RCC 7860 (cell line): ENCODE data around the gene LIG1.

Experiments
- DNase-seq: peaks from one replicate; pipeline ENCODE4 v3.0.0-alpha.2; 2015; ENCODE audit warnings: low spot score
- FAIRE-seq: peaks from 2 replicates; lab custom pipeline; 2012; peaks lifted over from hg19 to GRCh38; lab: Jason Lieb, UNC

Gene LIG1

GRCh38 chr19:48169939-48170803, at the start of gene LIG1, which contains the start of gene ZSWIM9:
Gene LIG1 (minus strand): TSS chr19:48170344. CDS start chr19:48165566, 4,778 bp downstream.
Gene ZSWIM9 (plus strand): TSS chr19:48170680. CDS start chr19:48171803, 1,123 bp downstream.
- DNase-seq (peak; percentile 83), FAIRE-seq (no peak)

DNA sequence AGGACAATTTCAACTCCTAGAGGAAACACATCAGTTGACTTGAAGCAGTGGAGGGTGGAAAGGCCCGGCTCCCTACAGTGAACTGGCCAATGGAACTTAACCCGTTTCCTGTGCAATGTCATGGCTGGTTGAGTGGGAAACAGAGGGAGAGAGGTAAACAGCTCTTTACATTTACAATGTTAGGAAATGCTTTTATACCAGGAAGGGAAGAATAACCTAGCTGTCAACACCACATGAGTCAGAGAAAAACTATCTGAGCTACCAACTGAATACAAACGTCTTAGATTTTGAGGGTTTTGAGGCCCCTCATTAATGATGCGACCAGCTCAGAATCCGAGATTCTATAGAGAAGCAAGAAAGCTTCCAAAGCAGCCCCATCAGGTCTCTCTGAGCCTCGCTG, 48.9 kb upstream of the LIG1 start:
- DNase-seq (peak; percentile 16), FAIRE-seq (no peak)

DNA sequence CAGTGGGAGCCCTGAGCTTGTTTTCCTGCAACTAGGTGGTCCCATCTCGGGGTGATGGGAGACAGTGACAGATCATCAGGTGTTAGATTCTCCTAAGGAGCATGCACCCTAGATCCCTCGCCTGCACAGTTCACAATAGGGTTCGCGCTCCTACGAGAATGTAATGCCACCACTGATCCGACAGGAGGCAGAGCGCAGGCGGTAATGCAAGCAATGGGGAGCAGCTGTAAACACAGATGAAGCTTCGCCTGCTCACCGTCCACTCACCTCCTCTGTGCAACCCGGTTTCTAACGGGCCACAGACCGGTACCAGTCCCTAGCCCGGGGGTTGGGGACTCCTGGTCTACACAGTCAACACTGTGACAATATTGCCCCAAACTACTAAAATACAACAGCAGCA, 46.8 kb upstream of the LIG1 start:
- DNase-seq: no peak
- no peak for FAIRE-seq

DNA sequence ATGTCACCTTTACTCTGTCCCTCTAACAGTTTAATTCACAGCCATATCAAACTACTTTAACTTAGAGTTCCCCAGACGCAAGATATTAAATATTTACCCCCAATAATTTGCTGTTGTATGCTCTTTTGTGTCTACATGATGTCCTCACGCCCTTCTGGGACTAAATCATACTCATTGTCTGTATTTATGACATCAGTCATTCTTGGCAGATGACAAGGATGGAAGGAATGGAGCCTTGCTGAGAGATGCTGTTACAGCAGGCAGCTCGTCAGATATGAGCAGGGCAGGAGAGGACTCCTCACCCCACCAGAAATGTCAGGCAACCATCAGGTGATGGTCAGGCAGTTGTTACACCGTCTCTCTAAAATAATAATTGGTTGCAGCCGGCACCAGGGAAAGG, 43.8 kb upstream of the LIG1 start:
- DNase-seq (no peak), FAIRE-seq (no peak)

- DNase-seq (no peak), FAIRE-seq (no peak)
Observed at GRCh38 chr19:48210005-48210404, 39.9 kb upstream of the LIG1 start.

DNA sequence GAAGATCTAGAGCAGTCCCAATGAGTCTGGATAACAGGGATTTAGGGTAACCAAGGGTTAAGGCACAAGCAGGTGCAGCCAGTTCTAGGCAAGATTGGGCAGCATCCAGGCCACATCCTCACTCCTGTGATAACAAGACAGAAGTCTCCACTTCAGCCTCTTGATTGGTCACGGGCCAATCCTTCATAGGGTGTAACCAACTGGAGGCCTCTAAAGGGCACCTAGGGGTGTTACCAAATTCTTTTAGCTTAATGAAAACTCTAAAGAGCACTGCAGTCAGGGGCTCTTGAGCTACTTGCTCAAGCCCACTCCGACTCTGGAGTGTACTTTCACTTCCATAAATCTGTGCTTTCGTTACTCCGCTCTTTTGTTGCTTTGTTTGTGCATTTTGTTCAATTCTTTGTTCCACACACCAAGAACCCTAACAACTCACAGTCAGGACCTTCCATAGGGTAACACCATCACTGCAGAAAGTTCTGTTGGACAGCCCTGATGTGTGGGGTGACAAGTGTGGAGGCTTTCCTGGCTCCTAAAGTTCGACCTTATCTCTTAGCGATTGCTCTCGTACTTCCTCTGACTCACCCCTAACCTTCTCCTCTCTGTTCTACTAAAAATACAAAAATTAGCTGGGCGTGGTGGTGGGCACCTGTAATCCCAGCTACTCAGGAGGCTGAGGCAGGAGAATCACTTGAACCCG, 36.4 kb upstream of the LIG1 start:
- FAIRE-seq (no peak), DNase-seq (no peak)

- DNase-seq (peak; percentile 91), FAIRE-seq (peak; percentile 88)
Observed at GRCh38 chr19:48203794-48204628, 33.9 kb upstream of the LIG1 start.

GRCh38 chr19:48203222-48203793, 33.2 kb upstream of the LIG1 start:
- FAIRE-seq: no peak
- DNase-seq: peak; percentile 6

DNA sequence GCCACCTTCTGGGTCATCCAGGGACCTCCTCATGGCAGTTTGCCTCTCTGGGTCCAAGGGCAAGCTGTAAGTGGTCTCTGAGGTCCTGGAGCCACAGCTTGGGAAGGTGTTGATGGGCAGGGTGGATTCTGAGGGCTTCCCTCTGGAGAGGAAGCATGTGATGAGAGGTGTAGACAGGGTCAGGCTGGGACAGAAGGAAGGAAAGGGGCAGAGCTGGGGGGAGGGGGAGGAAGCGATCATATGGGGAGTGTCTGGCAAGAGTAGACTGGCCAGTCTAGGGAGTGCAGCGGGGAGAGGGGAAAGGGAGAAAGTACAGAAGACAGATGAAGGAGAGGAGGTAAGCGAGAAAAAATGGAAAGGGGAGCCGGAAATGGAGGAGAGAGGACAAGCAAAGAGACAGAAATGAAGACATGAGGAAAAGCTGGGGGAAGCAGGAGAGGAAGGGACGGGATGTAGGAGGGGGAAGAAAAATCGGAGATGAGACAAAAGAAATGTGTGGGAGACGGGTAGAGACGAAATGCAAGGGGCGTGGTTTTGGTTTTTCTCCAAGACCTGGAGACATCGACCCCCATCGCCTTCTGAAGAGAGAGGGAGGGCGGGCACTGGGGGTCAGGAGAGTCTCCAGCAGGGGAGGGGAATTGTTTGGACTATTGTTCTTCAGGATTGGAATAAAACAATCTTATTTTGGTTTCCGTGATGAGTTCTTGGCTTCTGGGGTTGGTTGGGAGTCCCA, 27.0 kb upstream of the LIG1 start:
- DNase-seq (no peak), FAIRE-seq (no peak)

GRCh38 chr19:48196321-48196763, 26.2 kb upstream of the LIG1 start:
- DNase-seq: no peak
- FAIRE-seq: no peak

DNA sequence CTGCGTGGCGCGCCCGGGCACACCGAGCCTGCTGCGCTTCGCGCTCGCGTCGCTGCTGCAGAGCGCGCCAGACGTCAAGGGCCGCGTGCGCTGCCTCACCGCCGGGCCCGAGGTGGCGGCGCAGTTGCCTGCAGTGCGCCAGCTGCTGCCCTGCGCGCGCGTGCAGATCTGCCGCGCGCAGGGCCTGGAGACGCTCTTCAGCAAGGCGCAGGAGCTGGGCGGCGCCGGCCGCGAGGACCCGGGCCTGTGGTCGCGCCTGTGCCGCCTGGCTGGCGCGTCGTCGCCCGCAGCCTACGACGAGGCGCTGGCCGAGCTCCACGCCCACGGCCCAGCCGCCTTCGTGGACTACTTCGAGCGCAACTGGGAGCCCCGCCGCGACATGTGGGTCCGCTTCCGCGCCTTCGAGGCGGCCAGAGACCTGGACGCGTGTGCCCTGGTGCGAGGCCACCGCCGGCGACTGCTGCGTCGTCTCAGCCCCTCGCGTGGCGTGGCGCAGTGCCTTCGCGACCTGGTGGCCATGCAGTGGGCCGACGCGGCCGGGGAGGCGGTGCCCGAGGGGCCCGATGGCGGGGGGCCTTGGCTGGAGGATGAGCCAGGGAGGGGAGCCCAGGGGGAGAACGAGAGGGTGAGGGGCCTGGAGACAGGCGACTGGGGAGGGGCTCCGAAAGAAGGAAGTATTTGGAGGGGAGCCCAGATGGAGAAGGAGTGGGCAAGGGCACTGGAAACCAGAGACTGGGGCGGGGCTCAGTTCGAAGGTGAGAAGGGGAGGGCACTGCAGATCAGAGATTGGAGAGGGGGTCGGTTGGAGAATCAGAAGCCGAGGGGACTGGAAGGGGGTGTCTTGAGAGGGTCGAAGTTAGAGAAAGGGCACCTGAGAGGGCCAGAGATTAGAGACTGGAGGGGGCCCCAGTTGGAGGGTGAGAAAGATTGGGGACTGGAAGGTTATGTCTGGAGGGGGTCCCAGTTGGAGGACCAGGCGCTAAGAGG, 25.0 kb upstream of the LIG1 start:
- FAIRE-seq (no peak), DNase-seq (no peak)

DNA sequence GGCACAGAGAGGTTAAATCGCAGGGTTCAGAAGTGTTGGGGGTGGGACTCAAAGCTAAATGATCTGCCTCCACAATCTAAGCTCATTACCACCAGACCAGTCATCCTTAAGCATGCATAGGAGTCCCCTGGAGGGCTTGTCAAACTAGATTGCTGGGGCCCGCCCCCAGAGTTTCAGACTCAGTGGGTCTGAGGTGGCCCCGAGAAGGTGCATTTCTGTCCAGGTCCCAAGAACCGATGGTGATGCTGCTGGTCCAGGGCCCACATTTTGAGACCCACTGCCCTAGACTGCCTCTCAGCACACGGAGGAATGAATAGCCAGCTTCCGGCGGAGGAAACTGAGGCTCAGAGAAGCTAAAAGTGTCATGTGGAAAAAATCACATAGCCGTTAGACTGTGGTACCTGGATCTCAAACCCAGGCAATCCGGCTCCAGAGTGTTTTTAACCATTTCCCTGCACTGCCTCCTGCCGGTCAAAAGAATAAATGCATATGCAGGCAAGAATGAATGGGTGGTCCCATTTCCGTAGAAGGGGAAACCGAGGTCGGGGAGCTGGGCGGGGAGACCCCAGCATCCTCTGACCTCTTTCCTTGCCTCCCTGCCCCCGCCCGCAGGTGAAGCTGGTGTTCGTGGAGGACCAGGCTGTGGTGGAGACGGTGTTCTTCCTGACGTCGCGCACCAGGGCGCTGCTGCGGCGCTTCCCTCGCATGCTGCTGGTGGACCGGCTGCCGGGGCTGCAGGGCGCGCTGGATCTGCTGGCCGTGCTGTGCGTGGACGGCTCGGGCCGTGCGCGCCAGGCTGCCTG, 24.1 kb upstream of the LIG1 start:
- FAIRE-seq (no peak), DNase-seq (no peak)

GRCh38 chr19:48192750-48193149, 22.6 kb upstream of the LIG1 start:
- FAIRE-seq: no peak
- no peak for DNase-seq

DNA sequence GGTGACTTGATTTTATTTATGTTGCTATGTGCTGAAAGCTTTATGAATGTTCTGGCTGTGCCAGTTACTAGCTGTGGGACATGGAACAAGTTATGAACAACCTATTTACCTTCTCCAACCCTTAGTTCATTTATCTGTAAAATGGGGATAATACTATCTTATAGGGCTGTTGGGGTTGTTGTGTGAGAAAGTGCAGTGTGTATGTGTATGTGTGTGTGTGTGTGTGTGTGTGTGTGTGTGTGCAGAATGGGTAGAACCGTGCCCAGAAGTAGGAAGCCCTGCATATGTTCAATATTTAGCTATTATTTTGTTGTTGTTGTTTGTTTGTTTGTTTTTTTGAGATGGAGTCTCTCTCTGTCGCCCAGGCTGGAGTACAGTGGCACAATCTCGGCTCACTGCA, 20.7 kb upstream of the LIG1 start:
- no peak for DNase-seq

GRCh38 chr19:48190288-48190884, 20.2 kb upstream of the LIG1 start:
- FAIRE-seq (no peak), DNase-seq (no peak)

More for the DNA sequence above, 20.7 kb upstream of the LIG1 start:
- FAIRE-seq: no peak

DNA sequence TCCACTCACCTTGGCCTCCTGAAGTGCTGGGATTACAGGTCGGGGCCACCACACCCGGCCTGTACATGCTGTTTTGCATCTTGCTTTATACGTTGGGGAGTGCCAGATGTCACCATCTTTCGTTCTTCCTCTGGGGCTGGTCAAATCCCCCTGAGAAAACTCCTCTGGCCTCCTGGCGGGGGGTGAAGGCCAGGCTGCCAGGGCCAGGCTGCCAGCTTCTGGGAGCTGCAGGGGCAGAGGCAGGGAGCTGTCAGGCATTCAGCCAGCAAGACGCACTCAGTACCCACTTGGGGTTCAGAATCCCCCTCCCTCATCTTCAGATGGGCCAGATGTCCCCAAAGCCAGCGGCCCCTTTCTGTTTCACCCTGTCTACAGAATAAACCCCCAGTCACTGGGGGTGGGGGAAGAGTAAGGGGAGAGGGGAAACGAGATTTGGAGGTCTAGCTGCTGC, 16.4 kb upstream of the LIG1 start:
- FAIRE-seq: no peak
- no peak for DNase-seq

DNA sequence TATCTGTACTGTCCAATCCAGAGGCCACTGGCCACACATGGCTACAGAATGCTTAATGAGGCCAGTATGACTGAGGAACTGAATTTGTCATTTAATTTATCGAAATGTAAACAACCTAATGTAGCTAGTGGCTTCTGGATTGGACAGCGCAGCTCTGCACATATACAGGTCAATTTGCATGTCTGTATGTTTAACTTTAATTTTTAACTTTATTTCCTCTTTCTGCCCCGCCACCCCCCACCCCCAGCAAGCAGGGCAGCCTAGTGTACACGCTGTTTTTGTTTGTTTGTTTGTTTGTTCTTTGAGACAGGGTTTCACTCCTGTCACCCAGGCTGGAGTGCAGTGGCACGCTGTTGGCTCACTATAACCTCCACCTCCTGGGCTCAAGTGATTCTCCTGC, 15.9 kb upstream of the LIG1 start:
- FAIRE-seq (no peak), DNase-seq (no peak)

GRCh38 chr19:48183356-48183755, 13.2 kb upstream of the LIG1 start:
- FAIRE-seq: no peak
- DNase-seq: no peak
